Activated T-helper 17 cell treated with anti-CD3 and anti-CD28 coated beads, Interleukin-2, amount 50 U/mL, for 72 hours (primary cell): ENCODE measurements around the gene CIBAR2. TPM values are rescaled to one million over a fixed set of nuclear protein-coding genes. Genes with fewer than 3 reads are reported as not detected.

ENCODE experiments used
- ATAC-seq: fragments of 150-1000 bp; cut with Tn5 transposase; replicated peaks from 2 replicates; pipeline ENCODE4 v1.10.0; 2021; ENCODE audit warnings: mild to moderate bottlenecking, moderate library complexity
- H3K27ac Mint-ChIP-seq: one replicate; pipeline ENCODE4 v1.8.0; 2022; ENCODE audit warnings: mixed read lengths
- H3K27me3 Mint-ChIP-seq: one replicate; pipeline ENCODE4 v1.8.0; 2022; ENCODE audit warnings: mixed read lengths
- H3K36me3 Mint-ChIP-seq: one replicate; pipeline ENCODE4 v1.8.0; 2022; ENCODE audit warnings: low read depth, mild to moderate bottlenecking, mixed read lengths
- H3K4me1 Mint-ChIP-seq: one replicate; pipeline ENCODE4 v1.8.0; 2022; ENCODE audit warnings: mixed read lengths
- H3K4me3 Mint-ChIP-seq: one replicate; pipeline ENCODE4 v1.8.0; 2022; ENCODE audit warnings: mild to moderate bottlenecking, mixed read lengths
- H3K9me3 Mint-ChIP-seq: one replicate; pipeline ENCODE4 v1.8.0; 2022; ENCODE audit warnings: mixed read lengths
- total RNA-seq, 2 donors: library from RNA; stranded (reverse); gene quantifications; one replicate each; pipeline ENCODE4 v1.2.3, GENCODE V29; 2022

The CIBAR2 gene
- total RNA-seq, 2 donors from 2014 or later = 0.34 TPM; not detected in 1

GRCh38 chr16:85049706-85050305, 62.5 kb downstream of the CIBAR2 start:
- Mint-ChIP-seq H3K36me3 (no peaks in the 10 kb centered on the region), H3K9me3 (no peaks in the 10 kb centered on the region), H3K27ac (no peak overlapping the region), H3K4me3 (no peak overlapping the region), H3K4me1 (peaks cover 5% of the 10 kb centered on the region), H3K27me3 (no peaks in the 10 kb centered on the region)
- no peak for ATAC-seq

GRCh38 chr16:85048921-85049562, 63.2 kb downstream of the CIBAR2 start:
- ATAC-seq = no peak
- Mint-ChIP-seq H3K36me3 (no peaks in the 10 kb centered on the region), H3K27ac (peak overlapping the region; percentile 54), H3K4me1 (peaks cover 5% of the 10 kb centered on the region), H3K4me3 (no peak overlapping the region), H3K9me3 (no peaks in the 10 kb centered on the region), H3K27me3 (no peaks in the 10 kb centered on the region)

Other genes starting within 250 kb of the CIBAR2 start
- gene ZDHHC7, start 100.9 kb downstream of the CIBAR2 start, total RNA-seq = 10 to 100 TPM; 25.2 to 32.9 TPM
- gene KIAA0513, start 84.7 kb downstream of the CIBAR2 start, total RNA-seq = 1 to 10 TPM; 3.9 to 9.6 TPM